H1 (cell line): ENCODE data around the gene OR1E2. TPM values are rescaled to one million over a fixed set of nuclear protein-coding genes. Genes with fewer than 3 reads are reported as not detected.

ENCODE experiments used
- EGR1 ChIP-seq: IDR thresholded peaks from 2 replicates; pipeline ENCODE4 v1.6.1; 2011; ENCODE audit warnings: low read depth, low read length, borderline replicate concordance
- polyA plus RNA-seq, 7 experiments: library from polyadenylated mRNA; depleted of rRNA in 3 of 7; stranded (reverse) in 5 of 7; unstranded in 2 of 7; fragments of >200 nt in 5 of 7; fragments of 200-250 nt in 2 of 7; gene quantifications; 1 replicate in 5 of 7; 2 replicates in 1 of 7; 4 replicates in 1 of 7; pipeline versions ENCODE4 v1.2.1 to v1.2.3, GENCODE V29; 2011 to 2013; ENCODE audit warnings: missing spikeins in 2 of 7, mixed read lengths in 2 of 7
- total RNA-seq: library from RNA; stranded (reverse); fragmentation: NEBNext Ultra II Directional; extraction: Animal tissue kit (Norgen Biotek cat#: 25700); gene quantifications from 2 replicates; pipeline ENCODE4 v1.2.1, GENCODE V29; 2021

Gene OR1E2
- total and polyA plus RNA-seq, 2 of the 8 experiments (the other 6 are each of a cell fraction or from before 2014, with no cell fraction given), result not detected

GRCh38 chr17:3385869-3386816, 47.5 kb downstream of the OR1E2 start, which contains the start of gene OR3A2 (continued):
- TF ChIP-seq EGR1, result no peak
- TF ChIP-seq, all 59 proteins: peak for 0

Other genes starting within 250 kb of the OR1E2 start
- not detected in 2 replicates for gene OR1A2, start 236.3 kb downstream of the OR1E2 start, total RNA-seq
- gene OR1A2, start 236.3 kb downstream of the OR1E2 start, polyA plus RNA-seq (2011; rRNA removed), result not detected in 2 replicates
- gene OR1A1, start 226.2 kb downstream of the OR1E2 start, total RNA-seq, result not detected in 2 replicates
- not detected in 2 replicates for gene OR1A1, start 226.2 kb downstream of the OR1E2 start, polyA plus RNA-seq (2011; rRNA removed)
- gene OR3A1, start 135.5 kb downstream of the OR1E2 start, total RNA-seq, result not detected in 2 replicates
- not detected in 2 replicates for gene OR3A1, start 135.5 kb downstream of the OR1E2 start, polyA plus RNA-seq (2011; rRNA removed)
- gene OR3A2, start 47.5 kb downstream of the OR1E2 start, total RNA-seq, result not detected in 2 replicates
- gene OR3A2, start 47.5 kb downstream of the OR1E2 start, polyA plus RNA-seq (2011; rRNA removed), result not detected in 2 replicates
- not detected in 2 replicates for gene OR1E1, start 35.4 kb downstream of the OR1E2 start, total RNA-seq
- gene OR1E1, start 35.4 kb downstream of the OR1E2 start, polyA plus RNA-seq (2011; rRNA removed), result not detected in 2 replicates
- gene OR3A3, start 22.5 kb downstream of the OR1E2 start, total RNA-seq, result not detected in 2 replicates
- gene OR3A3, start 22.5 kb downstream of the OR1E2 start, polyA plus RNA-seq (2011; rRNA removed), result not detected in 2 replicates
- not detected in 2 replicates for gene SPATA22, start 38.0 kb upstream of the OR1E2 start, total RNA-seq
- 0.06 TPM in 1 of 2 replicates, not detected in the other for gene SPATA22, start 38.0 kb upstream of the OR1E2 start, polyA plus RNA-seq (2011; rRNA removed)
- not detected in 2 replicates for gene ASPA, start 42.2 kb upstream of the OR1E2 start, total RNA-seq
- gene ASPA, start 42.2 kb upstream of the OR1E2 start, polyA plus RNA-seq (2011; rRNA removed), result 0.03 TPM in 1 of 2 replicates, not detected in the other
- gene TRPV3, start 124.0 kb upstream of the OR1E2 start, total RNA-seq, result 0.40 and 0.56 TPM in 2 replicates
- gene TRPV3, start 124.0 kb upstream of the OR1E2 start, polyA plus RNA-seq (2011; rRNA removed), result 1.0 and 1.1 TPM in 2 replicates
- 2.5 and 3.0 TPM in 2 replicates for gene TRPV1, start 175.6 kb upstream of the OR1E2 start, total RNA-seq
- 3.0 and 3.5 TPM in 2 replicates for gene TRPV1, start 175.6 kb upstream of the OR1E2 start, polyA plus RNA-seq (2011; rRNA removed)
- 36.7 and 37.3 TPM in 2 replicates for gene SHPK, start 202.4 kb upstream of the OR1E2 start, total RNA-seq
- 28.6 and 35.5 TPM in 2 replicates for gene SHPK, start 202.4 kb upstream of the OR1E2 start, polyA plus RNA-seq (2011; rRNA removed)
- gene CTNS, start 202.9 kb upstream of the OR1E2 start, total RNA-seq, result 12.9 and 16.4 TPM in 2 replicates
- 11.6 and 13.1 TPM in 2 replicates for gene CTNS, start 202.9 kb upstream of the OR1E2 start, polyA plus RNA-seq (2011; rRNA removed)
- gene TAX1BP3, start 234.7 kb upstream of the OR1E2 start, total RNA-seq, result 81.8 and 83.5 TPM in 2 replicates
- 65.3 and 87.8 TPM in 2 replicates for gene TAX1BP3, start 234.7 kb upstream of the OR1E2 start, polyA plus RNA-seq (2011; rRNA removed)
- 81.5 and 86.5 TPM in 2 replicates for gene EMC6, start 235.0 kb upstream of the OR1E2 start, total RNA-seq
- gene EMC6, start 235.0 kb upstream of the OR1E2 start, polyA plus RNA-seq (2011; rRNA removed), result 193 and 201 TPM in 2 replicates